H1 (cell line): ENCODE data around the gene IL3. TPM values are rescaled to one million over a fixed set of nuclear protein-coding genes. Genes with fewer than 3 reads are reported as not detected.

Experiments used
- CTCF ChIA-PET: fragments of 300-600 bp; sonication (Branson Sonifier 250); formaldehyde crosslinking; loops from one replicate; lab custom pipeline; 2021; ENCODE audit not compliant: partially characterized antibody; lab: Charles Lee
- POLR2A ChIA-PET: fragments of 300-600 bp; sonication (Branson Sonifier 250); formaldehyde crosslinking; loops from one replicate; lab custom pipeline; 2021; ENCODE audit warnings: inconsistent platforms; ENCODE audit not compliant: partially characterized antibody; lab: Charles Lee
- DNase-seq, 2 experiments: peaks; one replicate each; pipeline versions ENCODE4 v3.0.0 to v3.0.0-alpha.2; 2010 to 2022; ENCODE audit warnings: low spot score in 2 of 2, low read depth in 1 of 2, mixed read lengths in 1 of 2
- FAIRE-seq: peaks from 2 replicates; lab custom pipeline; 2011; peaks lifted over from hg19 to GRCh38; lab: Jason Lieb, UNC
- H2AFZ ChIP-seq: 2 replicates; pipeline ENCODE4 v1.8.1; 2012; ENCODE audit warnings: low read length, inconsistent platforms
- H2AK5ac ChIP-seq: 2 replicates; pipeline ENCODE4 v1.6.1; 2013; ENCODE audit warnings: low read depth, low read length
- H2BK120ac ChIP-seq: replicated peaks from 2 replicates; pipeline ENCODE3; 2013; ENCODE audit warnings: low read depth, low read length, inconsistent platforms
- H2BK12ac ChIP-seq: 2 replicates; pipeline ENCODE4 v1.6.1; 2013; ENCODE audit warnings: low read depth, low read length
- H2BK15ac ChIP-seq: 2 replicates; pipeline ENCODE4 v1.6.1; 2013; ENCODE audit warnings: low read length
- H2BK20ac ChIP-seq: 2 replicates; pipeline ENCODE4 v1.6.1; 2013; ENCODE audit warnings: low read length
- H2BK5ac ChIP-seq: 2 replicates; pipeline ENCODE4 v1.6.1; 2013; ENCODE audit warnings: low read depth, low read length
- H3K14ac ChIP-seq: 2 replicates; pipeline ENCODE4 v1.6.1; 2013; ENCODE audit warnings: inconsistent platforms; ENCODE audit not compliant: insufficient read length
- H3K18ac ChIP-seq: 2 replicates; pipeline ENCODE4 v1.6.1; 2013; ENCODE audit warnings: low read length; ENCODE audit errors: extremely low read depth
- H3K23ac ChIP-seq: 2 replicates; pipeline ENCODE4 v1.6.1; 2013; ENCODE audit warnings: inconsistent platforms; ENCODE audit not compliant: insufficient read length
- H3K23me2 ChIP-seq: 2 replicates; pipeline ENCODE4 v1.6.1; 2013; ENCODE audit warnings: low read depth, low read length
- H3K27ac ChIP-seq: 2 replicates; pipeline ENCODE4 v1.6.1; 2011; ENCODE audit warnings: low read depth, low read length, inconsistent platforms
- H3K27me3 ChIP-seq, 4 experiments: replicated peaks in 1 of 4; 1 replicate in 1 of 4; 2 replicates in 3 of 4; pipeline versions ENCODE4 v1.6.1 to v1.8.1; 2011 to 2013; ENCODE audit warnings: low read length in 3 of 4, mild to moderate bottlenecking in 3 of 4, inconsistent platforms in 2 of 4, mixed read lengths in 2 of 4, moderate library complexity in 1 of 4; ENCODE audit not compliant: control insufficient read depth in 3 of 4, insufficient read depth in 3 of 4; ENCODE audit errors: extremely low read depth in 1 of 4
- H3K36me3 ChIP-seq, 4 experiments: 2 replicates each; pipeline versions ENCODE4 v1.6.1 to v1.8.1; 2011 to 2013; ENCODE audit warnings: mild to moderate bottlenecking in 4 of 4, low read length in 3 of 4, moderate library complexity in 2 of 4, control low read depth in 1 of 4, inconsistent platforms in 1 of 4; ENCODE audit not compliant: insufficient read depth in 4 of 4, control insufficient read depth in 2 of 4
- H3K4ac ChIP-seq: replicated peaks from 2 replicates; pipeline ENCODE3; 2013; ENCODE audit warnings: low read length, low read depth, mixed read lengths, inconsistent platforms; ENCODE audit not compliant: insufficient read length
- H3K4me1 ChIP-seq, 4 experiments: replicated peaks in 1 of 4; 1 replicate in 1 of 4; 2 replicates in 3 of 4; pipeline versions ENCODE4 v1.6.1 to v1.8.1; 2011 to 2013; ENCODE audit warnings: low read length in 3 of 4, inconsistent platforms in 2 of 4, mixed read lengths in 1 of 4; ENCODE audit not compliant: insufficient read depth in 4 of 4, control insufficient read depth in 3 of 4
- H3K4me2 ChIP-seq, 2 experiments: 2 replicates each; pipeline versions ENCODE4 v1.6.1 to v1.8.1; 2011 to 2013; ENCODE audit warnings: low read depth in 2 of 2, low read length in 2 of 2, control low read depth in 1 of 2, inconsistent platforms in 1 of 2, mild to moderate bottlenecking in 1 of 2; ENCODE audit not compliant: insufficient read depth in 1 of 2
- H3K4me3 ChIP-seq, 4 experiments: fragments of 200-600, 300-600 bp in 1 of 4; sonication (generic), shearing (Covaris generic), sonication (Bioruptor Twin) in 1 of 4; 2 replicates each; pipeline versions ENCODE4 v1.5.1 to v1.8.1; 2011 to 2016; ENCODE audit warnings: low read length in 4 of 4, low read depth in 3 of 4, control low read depth in 2 of 4, inconsistent platforms in 2 of 4, mild to moderate bottlenecking in 2 of 4, mixed read lengths in 1 of 4, moderate library complexity in 1 of 4; ENCODE audit not compliant: insufficient read depth in 2 of 4; ENCODE audit errors: extremely low read depth in 1 of 4
- H3K56ac ChIP-seq: replicated peaks from 2 replicates; pipeline ENCODE3; 2013; ENCODE audit warnings: low read depth, mild to moderate bottlenecking, mixed read lengths, low read length, inconsistent platforms; ENCODE audit not compliant: insufficient read length
- H3K79me1 ChIP-seq: 2 replicates; pipeline ENCODE4 v1.6.1; 2013; ENCODE audit warnings: low read depth, low read length, control low read depth
- H3K79me2 ChIP-seq, 2 experiments: 2 replicates each; pipeline versions ENCODE4 v1.6.1 to v1.8.1; 2012 to 2013; ENCODE audit warnings: low read length in 2 of 2, mild to moderate bottlenecking in 2 of 2, inconsistent platforms in 1 of 2; ENCODE audit not compliant: insufficient read depth in 2 of 2, control insufficient read depth in 1 of 2
- H3K9ac ChIP-seq, 4 experiments: replicated peaks in 1 of 4; 1 replicate in 1 of 4; 2 replicates in 3 of 4; pipeline versions ENCODE4 v1.6.1 to v1.8.1; 2011 to 2013; ENCODE audit warnings: low read depth in 3 of 4, low read length in 3 of 4, control low read depth in 2 of 4, mild to moderate bottlenecking in 2 of 4, moderate library complexity in 2 of 4, inconsistent platforms in 1 of 4; ENCODE audit errors: extremely low read depth in 1 of 4
- H3K9me3 ChIP-seq, 2 experiments: 2 replicates each; pipeline versions ENCODE4 v1.6.1 to v1.8.1; 2012 to 2013; ENCODE audit warnings: mild to moderate bottlenecking in 2 of 2, moderate library complexity in 2 of 2, control low read depth in 1 of 2, inconsistent platforms in 1 of 2, low read depth in 1 of 2, low read length in 1 of 2, mixed read lengths in 1 of 2; ENCODE audit not compliant: insufficient read depth in 2 of 2
- H4K20me1 ChIP-seq, 2 experiments: replicated peaks in 1 of 2; 2 replicates each; pipeline versions ENCODE3 to v1.8.1; 2011 to 2013; ENCODE audit warnings: inconsistent platforms in 2 of 2, low read length in 2 of 2, mild to moderate bottlenecking in 1 of 2; ENCODE audit not compliant: insufficient read depth in 2 of 2, control insufficient read depth in 1 of 2
- H4K5ac ChIP-seq: 2 replicates; pipeline ENCODE4 v1.6.1; 2013; ENCODE audit warnings: low read length, low read depth, mixed read lengths, inconsistent platforms; ENCODE audit not compliant: insufficient read length
- H4K8ac ChIP-seq: 2 replicates; pipeline ENCODE4 v1.8.0; 2013; ENCODE audit warnings: mild to moderate bottlenecking, moderate library complexity, low read length, inconsistent platforms; ENCODE audit not compliant: insufficient read depth; ENCODE audit errors: extremely low read depth
- H4K91ac ChIP-seq: replicated peaks from 2 replicates; pipeline ENCODE3; 2013; ENCODE audit warnings: low read length, mixed read lengths, inconsistent platforms; ENCODE audit not compliant: insufficient read length
- CEBPB ChIP-seq: IDR thresholded peaks from 2 replicates; pipeline ENCODE4 v1.6.1; 2012; ENCODE audit warnings: low read depth, low read length
- CREB1 ChIP-seq: IDR thresholded peaks from 2 replicates; pipeline ENCODE4 v1.6.1; 2012; ENCODE audit warnings: inconsistent platforms
- EP300 ChIP-seq, 2 experiments: IDR thresholded peaks; 1 replicate in 1 of 2; 2 replicates in 1 of 2; pipeline ENCODE4 v1.6.1; 2011 to 2012; ENCODE audit warnings: low read depth in 2 of 2, low read length in 2 of 2, mild to moderate bottlenecking in 2 of 2, borderline replicate concordance in 1 of 2, inconsistent platforms in 1 of 2, moderate library complexity in 1 of 2
- GABPA ChIP-seq: IDR thresholded peaks from 2 replicates; pipeline ENCODE4 v1.6.1; 2011; ENCODE audit warnings: mild to moderate bottlenecking, low read length, moderate library complexity, borderline replicate concordance; ENCODE audit not compliant: insufficient read depth
- GTF2F1 ChIP-seq: IDR thresholded peaks from 2 replicates; pipeline ENCODE4 v1.6.1; 2012; ENCODE audit warnings: low read depth, low read length, improper control_type of control experiment, borderline replicate concordance
- HDAC6 ChIP-seq: IDR thresholded peaks from one replicate; pipeline ENCODE4 v1.7.1; 2012; ENCODE audit warnings: low read depth, mild to moderate bottlenecking, inconsistent platforms, low read length, moderate library complexity
- KDM4A ChIP-seq: IDR thresholded peaks from one replicate; pipeline ENCODE4 v1.7.1; 2012; ENCODE audit warnings: low read depth, mild to moderate bottlenecking, moderate library complexity, low read length, inconsistent platforms; ENCODE audit not compliant: severe bottlenecking
- MAFK ChIP-seq: IDR thresholded peaks from 2 replicates; pipeline ENCODE4 v1.6.1; 2012; ENCODE audit warnings: low read depth, mild to moderate bottlenecking, improper control_type of control experiment, low read length
- PHF8 ChIP-seq: fragments of 200-600 bp; sonication (generic); conservative IDR thresholded peaks from 2 replicates; pipeline ENCODE4 v1.7.1; 2012; ENCODE audit warnings: low read depth, mild to moderate bottlenecking, inconsistent platforms, low read length, moderate library complexity
- POLR2A ChIP-seq, 2 experiments: IDR thresholded peaks; 1 replicate in 1 of 2; 2 replicates in 1 of 2; pipeline ENCODE4 v1.6.1; 2011; ENCODE audit warnings: low read depth in 2 of 2, low read length in 2 of 2, mild to moderate bottlenecking in 2 of 2; ENCODE audit errors: control extremely low read depth in 1 of 2
- POU5F1 ChIP-seq: IDR thresholded peaks from 2 replicates; pipeline ENCODE4 v1.6.1; 2011; ENCODE audit warnings: low read depth, mild to moderate bottlenecking, low read length, moderate library complexity
- RFX5 ChIP-seq: IDR thresholded peaks from 2 replicates; pipeline ENCODE4 v1.6.1; 2011; ENCODE audit warnings: low read depth, low read length, improper control_type of control experiment, borderline replicate concordance
- SIRT6 ChIP-seq: IDR thresholded peaks from one replicate; pipeline ENCODE4 v1.7.1; 2012; ENCODE audit warnings: low read length, inconsistent platforms
- SP1 ChIP-seq: IDR thresholded peaks from 2 replicates; pipeline ENCODE4 v1.6.1; 2011; ENCODE audit warnings: low read depth, low read length
- TAF1 ChIP-seq: IDR thresholded peaks from 2 replicates; pipeline ENCODE4 v1.6.1; 2011; ENCODE audit warnings: mild to moderate bottlenecking, low read depth, low read length
- WGBS, 2 experiments: shearing (Covaris generic) in 1 of 2; methylation state at CpG; one replicate each; pipeline versions ENCODE4 v1.1.6 to v1.1.7; 2013 to 2015; ENCODE audit warnings: low lambda C conversion rate in 2 of 2, mixed read lengths in 2 of 2, inconsistent platforms in 1 of 2, low coverage in 1 of 2, missing lambda C conversion rate in 1 of 2; ENCODE audit not compliant: insufficient replicate concordance in 2 of 2, insufficient coverage in 1 of 2, insufficient read length in 1 of 2; ENCODE audit errors: extremely low coverage in 1 of 2, missing lambda C conversion rate in 1 of 2; 5-methylcytosine and 5-hydroxymethylcytosine counted together
- polyA plus RNA-seq, 7 experiments: library from polyadenylated mRNA; depleted of rRNA in 3 of 7; stranded (reverse) in 5 of 7; unstranded in 2 of 7; fragments of >200 nt in 5 of 7; fragments of 200-250 nt in 2 of 7; gene quantifications; 1 replicate in 5 of 7; 2 replicates in 1 of 7; 4 replicates in 1 of 7; pipeline versions ENCODE4 v1.2.1 to v1.2.3, GENCODE V29; 2011 to 2013; ENCODE audit warnings: missing spikeins in 2 of 7, mixed read lengths in 2 of 7
- total RNA-seq: library from RNA; stranded (reverse); fragmentation: NEBNext Ultra II Directional; extraction: Animal tissue kit (Norgen Biotek cat#: 25700); gene quantifications from 2 replicates; pipeline ENCODE4 v1.2.1, GENCODE V29; 2021

The IL3 gene
- total and polyA plus RNA-seq, 2 of the 8 experiments (the other 6 are each of a cell fraction or from before 2014, with no cell fraction given), result not detected

GRCh38 chr5:132016721-132017250 is 43.7 kb upstream of the IL3 start:
- POLR2A ChIA-PET, result no interaction called here
- no peak overlapping the region for H2BK15ac ChIP-seq
- no peak for TF ChIP-seq POLR2A (IDR thresholded peaks at IDR 0.05; ENCODE audit: control extremely low read depth in 1 of 2, low read depth in 2 of 2, low read length in 2 of 2)
- no peak for TF ChIP-seq SIRT6
- TF ChIP-seq HDAC6, result no peak
- no peak for TF ChIP-seq PHF8
- TF ChIP-seq EP300 (IDR thresholded peaks at IDR 0.05; ENCODE audit: borderline replicate concordance in 1 of 2, low read depth in 2 of 2, low read length in 2 of 2), result no peak
- no peak for TF ChIP-seq GABPA
- no peak for TF ChIP-seq SP1
- no peak for TF ChIP-seq MAFK
- TF ChIP-seq KDM4A, result no peak
- no peak for TF ChIP-seq POU5F1
- TF ChIP-seq RFX5, result no peak
- TF ChIP-seq TAF1, result no peak
- TF ChIP-seq GTF2F1, result no peak
- TF ChIP-seq CREB1, result no peak
- TF ChIP-seq CEBPB, result no peak

More at GRCh38 chr5:132016721-132017250, 43.7 kb upstream of the IL3 start:
- Histone ChIP-seq H2AK5ac (no peak overlapping the region), H3K36me3 (no peaks in the 10 kb centered on the region), H3K56ac (no peak overlapping the region), H3K9me3 (no peaks in the 10 kb centered on the region), H4K8ac (no peak overlapping the region), H3K4me3 (no peak overlapping the region), H3K14ac (no peak overlapping the region), H3K4ac (no peak overlapping the region), H4K5ac (no peak overlapping the region), H2BK12ac (no peak overlapping the region), H2BK120ac (no peak overlapping the region), H3K4me1 (peaks cover 0 to 7% (median 0%) of the 10 kb centered on the region in 4 experiments; a peak in 2 of 7 replicates), H3K9ac (no peak overlapping the region), H3K27me3 (peaks cover 5 to 10% (median 7%) of the 10 kb centered on the region in 4 experiments), H3K23ac (no peak overlapping the region), H2BK20ac (no peak overlapping the region), H3K27ac (no peak overlapping the region), H4K91ac (no peak overlapping the region), H3K79me1 (no peaks in the 10 kb centered on the region; the same call in 1 of the 2 replicates), H3K79me2 (no peaks in the 10 kb centered on the region), H3K23me2 (peaks cover 3% of the 10 kb centered on the region; the same call in 1 of the 2 replicates), H3K4me2 (no peak overlapping the region), H3K18ac (no peak overlapping the region), H2BK5ac (no peak overlapping the region), H2AFZ (no peak overlapping the region), H4K20me1 (peaks cover 4 to 11% of the 10 kb centered on the region in 2 experiments)
- DNase-seq, result no peak
- CTCF ChIA-PET, result interaction anchor here (1.0 to 3.0 kb wide), 2 partner anchors 9 to 10 kb away, joined by 3 to 10 read pairs; no protein-coding TSS in a partner anchor
- no peak for FAIRE-seq
- 86% methylated on average over 3 of the region's 3 CpGs; no CpG with 5 or more reads in 1 of the 2 experiments for WGBS, 2 experiments
